Measurements from ENCODE around the gene AHRR. TPM values are rescaled to one million over a fixed set of nuclear protein-coding genes. Genes with fewer than 3 reads are reported as not detected.
"Not testable (repeated sequence)": the region's sequence is repeated elsewhere in the genome, so short reads cannot be mapped to it uniquely, and the experiment has no call there.

Gene AHRR
- total RNA-seq, 1 donor from 2014 or later, result 10.5 TPM

DNA sequence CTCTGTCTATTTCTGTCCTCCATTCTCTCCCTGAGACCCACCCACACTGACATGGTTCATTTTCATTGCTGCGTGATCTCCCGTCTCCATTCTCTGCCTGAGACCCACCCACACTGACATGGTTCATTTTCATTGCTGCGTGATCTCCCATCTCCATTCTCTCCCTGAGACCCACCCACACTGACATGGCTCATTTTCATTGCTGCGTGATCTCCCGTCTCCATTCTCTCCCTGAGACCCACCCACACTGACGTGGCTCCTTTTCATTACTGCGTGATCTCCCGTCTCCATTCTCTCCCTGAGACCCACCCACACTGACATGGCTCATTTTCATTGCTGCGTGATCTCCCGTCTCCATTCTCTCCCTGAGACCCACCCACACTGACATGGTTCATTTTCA lies 30.2 kb upstream of the AHRR start:
- H3K9me3 Mint-ChIP-seq (ENCODE audit: unreplicated experiment); H3K4me1 ChIP-seq (ENCODE audit: insufficient read depth, low read length); H3K27ac Mint-ChIP-seq (ENCODE audit: unreplicated experiment); H3K4me1 Mint-ChIP-seq (ENCODE audit: low read depth, unreplicated experiment); H3K27ac ChIP-seq (ENCODE audit: low read depth, low read length); H3K4me2 ChIP-seq (ENCODE audit: low read length); DNase-seq (ENCODE audit: low read depth); H3K27me3 ChIP-seq (ENCODE audit: insufficient read depth, low read length); H3K36me3 ChIP-seq (ENCODE audit: insufficient read depth, low read length); H3K4me3 ChIP-seq (ENCODE audit: insufficient read depth, low read depth, low read length); FAIRE-seq; H3K9ac ChIP-seq (ENCODE audit: low read length); H3K4me3 Mint-ChIP-seq (ENCODE audit: unreplicated experiment); H2AFZ ChIP-seq (ENCODE audit: low read depth, low read length); H3K9me3 ChIP-seq (ENCODE audit: insufficient read depth, low read depth, low read length); H3K27me3 Mint-ChIP-seq (ENCODE audit: low read depth, unreplicated experiment): not testable (repeated sequence)
- peaks cover 24% of the 10 kb centered on the region for H3K36me3 Mint-ChIP-seq (ENCODE audit: low read depth, unreplicated experiment)
- H3K79me2 ChIP-seq (ENCODE audit: insufficient read depth, low read length), result peaks cover 16% of the 10 kb centered on the region
- peaks cover 55% of the 10 kb centered on the region for H4K20me1 ChIP-seq (ENCODE audit: insufficient read depth, low read length)

DNA sequence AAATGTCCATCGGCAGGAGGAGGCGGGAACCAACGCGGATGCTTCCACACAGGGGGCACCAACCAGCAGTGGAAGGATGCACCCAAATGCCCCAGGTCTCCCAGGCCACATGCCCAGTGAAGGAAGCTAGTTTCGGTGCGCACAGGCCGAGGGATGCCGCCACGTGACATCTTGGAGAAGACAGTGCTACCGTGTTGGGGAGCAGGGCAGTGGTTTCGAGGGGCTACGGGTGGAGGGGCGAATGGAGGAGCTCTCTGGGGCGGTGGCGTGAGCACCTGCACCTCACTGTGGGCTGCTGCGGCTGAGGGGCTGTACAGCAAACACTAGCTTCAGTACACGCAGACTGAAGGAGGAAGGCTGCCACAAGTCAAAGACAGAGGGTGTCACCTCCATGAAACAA lies 26.7 kb upstream of the AHRR start:
- H3K27ac Mint-ChIP-seq (ENCODE audit: unreplicated experiment); H3K4me3 Mint-ChIP-seq (ENCODE audit: unreplicated experiment): not testable (repeated sequence)

DNA sequence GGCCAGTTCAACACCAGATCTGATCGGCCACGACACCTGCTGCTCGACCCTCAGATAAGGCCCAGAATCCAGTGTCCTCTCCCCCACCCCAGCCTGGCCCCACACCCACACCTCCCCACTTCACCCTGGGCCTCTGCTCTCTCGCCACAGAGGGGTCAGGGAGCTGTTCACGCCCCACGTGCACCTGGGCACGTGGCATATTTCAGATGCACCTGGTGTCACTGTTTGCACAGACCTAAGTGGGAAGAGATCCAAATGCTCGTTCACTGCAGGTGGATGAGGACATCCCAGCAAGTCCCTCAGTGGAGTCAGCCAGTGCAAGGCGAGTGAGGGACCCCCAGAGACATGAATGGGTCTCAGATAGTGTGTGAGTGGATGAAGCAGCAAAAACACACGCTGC lies 25.3 kb upstream of the AHRR start:
- FAIRE-seq, result not testable (repeated sequence)

More for the DNA sequence above, 26.7 kb upstream of the AHRR start:
- FAIRE-seq; H3K9me3 Mint-ChIP-seq (ENCODE audit: unreplicated experiment); H3K9me3 ChIP-seq (ENCODE audit: insufficient read depth, low read depth, low read length); H3K27ac ChIP-seq (ENCODE audit: low read depth, low read length); H3K4me1 ChIP-seq (ENCODE audit: insufficient read depth, low read length); H3K27me3 ChIP-seq (ENCODE audit: insufficient read depth, low read length); H3K4me3 ChIP-seq (ENCODE audit: insufficient read depth, low read depth, low read length); H2AFZ ChIP-seq (ENCODE audit: low read depth, low read length); DNase-seq (ENCODE audit: low read depth); H3K9ac ChIP-seq (ENCODE audit: low read length); H3K27me3 Mint-ChIP-seq (ENCODE audit: low read depth, unreplicated experiment); H3K4me2 ChIP-seq (ENCODE audit: low read length); H3K36me3 ChIP-seq (ENCODE audit: insufficient read depth, low read length): not testable (repeated sequence)
- Histone ChIP-seq H4K20me1 (ENCODE audit: insufficient read depth, low read length) (peaks cover 58% of the 10 kb centered on the region), H3K79me2 (ENCODE audit: insufficient read depth, low read length) (peaks cover 11% of the 10 kb centered on the region)
- Mint-ChIP-seq H3K4me1 (ENCODE audit: low read depth, unreplicated experiment) (peaks cover 18% of the 10 kb centered on the region), H3K36me3 (ENCODE audit: low read depth, unreplicated experiment) (peaks cover 17% of the 10 kb centered on the region)

DNA sequence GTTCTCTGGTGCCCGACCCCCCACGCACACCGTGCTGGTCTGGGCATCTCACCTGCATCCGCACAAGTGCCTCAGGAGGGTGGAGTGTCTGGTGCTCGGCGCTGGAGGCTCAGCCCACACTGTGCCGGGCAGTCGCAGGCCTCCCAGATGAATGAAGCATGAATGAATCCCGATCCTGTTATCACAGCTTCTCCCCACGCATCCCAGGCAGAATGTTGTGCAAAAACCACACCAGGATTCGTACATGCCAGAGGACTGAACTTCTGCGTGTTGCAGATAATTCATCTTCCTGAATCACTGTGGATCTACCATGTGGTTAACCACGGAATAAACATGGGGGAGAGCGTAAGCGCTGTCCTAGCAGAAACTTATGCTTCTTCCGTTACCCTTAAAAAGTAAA lies 24.6 kb upstream of the AHRR start:
- H3K36me3 Mint-ChIP-seq (ENCODE audit: low read depth, unreplicated experiment); H3K27ac Mint-ChIP-seq (ENCODE audit: unreplicated experiment); H3K27me3 ChIP-seq (ENCODE audit: insufficient read depth, low read length); H3K9me3 Mint-ChIP-seq (ENCODE audit: unreplicated experiment); H3K4me3 Mint-ChIP-seq (ENCODE audit: unreplicated experiment); H3K27ac ChIP-seq (ENCODE audit: low read depth, low read length); H3K9ac ChIP-seq (ENCODE audit: low read length); H3K9me3 ChIP-seq (ENCODE audit: insufficient read depth, low read depth, low read length); H3K27me3 Mint-ChIP-seq (ENCODE audit: low read depth, unreplicated experiment); H3K4me3 ChIP-seq (ENCODE audit: insufficient read depth, low read depth, low read length); H3K4me1 ChIP-seq (ENCODE audit: insufficient read depth, low read length); FAIRE-seq; H3K36me3 ChIP-seq (ENCODE audit: insufficient read depth, low read length); H2AFZ ChIP-seq (ENCODE audit: low read depth, low read length): not testable (repeated sequence)
- peaks cover 18% of the 10 kb centered on the region for H3K79me2 ChIP-seq (ENCODE audit: insufficient read depth, low read length)
- peaks cover 20% of the 10 kb centered on the region for H3K4me1 Mint-ChIP-seq (ENCODE audit: low read depth, unreplicated experiment)
- H3K4me2 ChIP-seq (ENCODE audit: low read length), result peak overlapping the region; percentile 20
- DNase-seq (ENCODE audit: low read depth), result peak; percentile 93
- H4K20me1 ChIP-seq (ENCODE audit: insufficient read depth, low read length), result peaks cover 69% of the 10 kb centered on the region

More for the DNA sequence above, 25.3 kb upstream of the AHRR start:
- not testable (repeated sequence) for H3K4me3 ChIP-seq (ENCODE audit: insufficient read depth, low read depth, low read length); H3K9me3 ChIP-seq (ENCODE audit: insufficient read depth, low read depth, low read length); H3K27me3 ChIP-seq (ENCODE audit: insufficient read depth, low read length); H3K4me1 ChIP-seq (ENCODE audit: insufficient read depth, low read length); H3K27ac Mint-ChIP-seq (ENCODE audit: unreplicated experiment); H3K27ac ChIP-seq (ENCODE audit: low read depth, low read length); H3K9me3 Mint-ChIP-seq (ENCODE audit: unreplicated experiment); H2AFZ ChIP-seq (ENCODE audit: low read depth, low read length); DNase-seq (ENCODE audit: low read depth); H3K27me3 Mint-ChIP-seq (ENCODE audit: low read depth, unreplicated experiment); H3K36me3 ChIP-seq (ENCODE audit: insufficient read depth, low read length); H3K9ac ChIP-seq (ENCODE audit: low read length)
- Mint-ChIP-seq H3K4me1 (ENCODE audit: low read depth, unreplicated experiment) (peaks cover 20% of the 10 kb centered on the region), H3K36me3 (ENCODE audit: low read depth, unreplicated experiment) (peaks cover 13% of the 10 kb centered on the region), H3K4me3 (ENCODE audit: unreplicated experiment) (peak overlapping the region; percentile 14)
- H4K20me1 ChIP-seq (ENCODE audit: insufficient read depth, low read length), result peaks cover 69% of the 10 kb centered on the region
- H3K79me2 ChIP-seq (ENCODE audit: insufficient read depth, low read length), result peaks cover 14% of the 10 kb centered on the region
- H3K4me2 ChIP-seq (ENCODE audit: low read length), result peak overlapping the region; percentile 20

DNA sequence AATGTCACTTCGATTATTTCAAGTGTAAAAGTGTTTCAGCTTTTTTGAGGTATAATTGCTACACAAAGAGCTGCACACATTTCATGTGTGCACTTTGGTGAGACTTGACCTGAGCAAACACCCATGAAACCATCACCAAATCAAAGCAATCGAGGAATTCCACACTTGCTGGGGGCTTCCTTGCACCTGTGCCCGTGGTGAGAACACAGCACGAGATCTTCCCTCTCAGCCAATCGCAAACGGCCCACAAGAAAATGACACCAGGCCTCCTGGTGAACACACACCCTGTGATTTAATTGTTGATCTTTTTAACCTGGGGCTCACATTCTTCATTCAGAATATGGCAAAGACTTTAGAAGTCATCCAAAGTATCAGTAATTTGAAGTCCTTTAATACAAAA lies 24.1 kb upstream of the AHRR start:
- not testable (repeated sequence) for DNase-seq (ENCODE audit: low read depth); FAIRE-seq; H3K9ac ChIP-seq (ENCODE audit: low read length); H3K4me1 ChIP-seq (ENCODE audit: insufficient read depth, low read length); H3K4me3 ChIP-seq (ENCODE audit: insufficient read depth, low read depth, low read length); H3K27me3 ChIP-seq (ENCODE audit: insufficient read depth, low read length); H3K27ac Mint-ChIP-seq (ENCODE audit: unreplicated experiment); H3K36me3 Mint-ChIP-seq (ENCODE audit: low read depth, unreplicated experiment); H3K9me3 ChIP-seq (ENCODE audit: insufficient read depth, low read depth, low read length); H3K27me3 Mint-ChIP-seq (ENCODE audit: low read depth, unreplicated experiment); H2AFZ ChIP-seq (ENCODE audit: low read depth, low read length); H3K27ac ChIP-seq (ENCODE audit: low read depth, low read length); H3K9me3 Mint-ChIP-seq (ENCODE audit: unreplicated experiment); H3K36me3 ChIP-seq (ENCODE audit: insufficient read depth, low read length); H3K4me3 Mint-ChIP-seq (ENCODE audit: unreplicated experiment)
- H3K4me1 Mint-ChIP-seq (ENCODE audit: low read depth, unreplicated experiment), result peaks cover 20% of the 10 kb centered on the region
- Histone ChIP-seq H4K20me1 (ENCODE audit: insufficient read depth, low read length) (peaks cover 69% of the 10 kb centered on the region), H3K4me2 (ENCODE audit: low read length) (peak overlapping the region; percentile 20), H3K79me2 (ENCODE audit: insufficient read depth, low read length) (peaks cover 23% of the 10 kb centered on the region)

DNA sequence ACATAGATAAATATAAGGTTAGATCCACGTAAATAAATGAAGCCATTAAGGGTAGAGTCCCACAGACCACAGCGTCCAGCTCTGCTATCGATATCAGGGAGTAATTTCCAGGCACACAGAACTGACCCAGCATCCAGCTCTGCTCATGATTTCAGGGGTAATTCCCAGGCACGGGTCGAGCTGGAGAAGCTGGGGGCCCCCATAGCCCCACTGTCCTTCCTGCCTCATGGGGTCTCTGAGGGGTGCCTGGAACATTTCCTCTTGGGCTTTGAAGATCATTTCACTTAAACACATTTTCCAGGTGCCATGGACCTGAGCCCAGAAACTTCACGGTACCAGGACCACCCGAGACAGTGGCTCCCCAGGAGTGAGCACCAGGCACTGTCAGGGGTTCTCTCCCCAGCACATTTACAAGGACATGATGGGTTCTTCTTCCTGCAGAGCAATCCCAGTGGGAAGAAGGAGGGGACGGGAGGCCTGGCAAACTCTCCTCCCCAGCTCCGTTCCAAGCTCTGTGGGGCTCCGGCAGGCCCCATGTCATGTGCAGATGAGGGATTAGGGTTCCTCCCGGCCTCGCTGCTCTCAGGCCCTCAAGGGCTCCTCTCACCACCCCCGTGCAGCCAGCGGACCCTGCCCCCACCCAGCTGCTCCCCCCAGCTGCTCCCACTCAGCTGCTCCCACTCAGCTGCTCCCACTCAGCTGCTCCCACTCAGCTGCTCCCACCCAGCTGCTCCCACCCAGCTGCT lies 23.4 kb upstream of the AHRR start:
- not testable (repeated sequence) for H3K27ac ChIP-seq (ENCODE audit: low read depth, low read length); H2AFZ ChIP-seq (ENCODE audit: low read depth, low read length); H3K27me3 Mint-ChIP-seq (ENCODE audit: low read depth, unreplicated experiment); H3K4me2 ChIP-seq (ENCODE audit: low read length); H3K36me3 ChIP-seq (ENCODE audit: insufficient read depth, low read length); H3K4me3 ChIP-seq (ENCODE audit: insufficient read depth, low read depth, low read length); DNase-seq (ENCODE audit: low read depth); H3K9me3 Mint-ChIP-seq (ENCODE audit: unreplicated experiment); H3K9me3 ChIP-seq (ENCODE audit: insufficient read depth, low read depth, low read length); H3K4me3 Mint-ChIP-seq (ENCODE audit: unreplicated experiment); H3K27me3 ChIP-seq (ENCODE audit: insufficient read depth, low read length); FAIRE-seq; H3K4me1 ChIP-seq (ENCODE audit: insufficient read depth, low read length); H3K27ac Mint-ChIP-seq (ENCODE audit: unreplicated experiment); H3K36me3 Mint-ChIP-seq (ENCODE audit: low read depth, unreplicated experiment); H3K9ac ChIP-seq (ENCODE audit: low read length)
- Histone ChIP-seq H4K20me1 (ENCODE audit: insufficient read depth, low read length) (peaks cover 69% of the 10 kb centered on the region), H3K79me2 (ENCODE audit: insufficient read depth, low read length) (peaks cover 25% of the 10 kb centered on the region)
- H3K4me1 Mint-ChIP-seq (ENCODE audit: low read depth, unreplicated experiment), result peaks cover 20% of the 10 kb centered on the region
